GM21526 (cell line): ENCODE measurements around the gene SPEN.
"Not testable (repeated sequence)": the region's sequence is repeated elsewhere in the genome, so short reads cannot be mapped to it uniquely, and the experiment has no call there.

ENCODE experiments used
- ATAC-seq: cut with Tn5 transposase; IDR thresholded peaks from one replicate; pipeline ENCODE4 v1.9.1; 2021; ENCODE audit warnings: moderate library complexity; ENCODE audit not compliant: unreplicated experiment, low FRiP score

Gene SPEN

GRCh38 chr1:15847100-15847892 lies at the start of gene SPEN:
Gene SPEN (plus strand): TSS chr1:15847707. CDS start chr1:15848068, 361 bp downstream.
- ATAC-seq: peak; percentile 55

- no peak for ATAC-seq
Measured at GRCh38 chr1:15799004-15799867, 48.3 kb upstream of the SPEN start.

GRCh38 chr1:15799928-15800835 lies 47.3 kb upstream of the SPEN start:
- no peak for ATAC-seq

- ATAC-seq: no peak
Measured at GRCh38 chr1:15802234-15802965, 45.1 kb upstream of the SPEN start.

- no peak for ATAC-seq
Measured at GRCh38 chr1:15803380-15803779, 44.1 kb upstream of the SPEN start.

GRCh38 chr1:15804060-15804459 lies 43.4 kb upstream of the SPEN start:
- no peak for ATAC-seq

- no peak for ATAC-seq
Measured at GRCh38 chr1:15807121-15807520, 40.4 kb upstream of the SPEN start.

- ATAC-seq: not testable (repeated sequence)
Measured at GRCh38 chr1:15807549-15807948, 40.0 kb upstream of the SPEN start, which contains the start of gene UQCRHL. Gene UQCRHL (minus strand): TSS chr1:15807649. CDS start chr1:15807649, 0 bp downstream.

GRCh38 chr1:15808955-15809354 lies 38.6 kb upstream of the SPEN start:
- no peak for ATAC-seq

- ATAC-seq: no peak
Measured at GRCh38 chr1:15810073-15810472, 37.4 kb upstream of the SPEN start.

GRCh38 chr1:15816674-15817073 lies 30.8 kb upstream of the SPEN start:
- ATAC-seq: no peak

GRCh38 chr1:15820478-15820877 lies 27.0 kb upstream of the SPEN start:
- no peak for ATAC-seq

GRCh38 chr1:15825800-15826199 lies 21.7 kb upstream of the SPEN start:
- no peak for ATAC-seq

- ATAC-seq: no peak
Measured at GRCh38 chr1:15826810-15827507, 20.5 kb upstream of the SPEN start.

GRCh38 chr1:15827567-15827966 lies 19.9 kb upstream of the SPEN start:
- not testable (repeated sequence) for ATAC-seq

GRCh38 chr1:15828931-15829330 lies 18.6 kb upstream of the SPEN start:
- ATAC-seq: not testable (repeated sequence)

- no peak for ATAC-seq
Measured at GRCh38 chr1:15830258-15830657, 17.2 kb upstream of the SPEN start.

GRCh38 chr1:15833069-15833679 lies 14.3 kb upstream of the SPEN start:
- no peak for ATAC-seq
